IMR-90 (cell line): ENCODE data around the gene APP. TPM values are rescaled to one million over a fixed set of nuclear protein-coding genes. Genes with fewer than 3 reads are reported as not detected.

Source experiments
- ATAC-seq: fragments of 200-7000 bp; cut with Tn5 transposase; 2 replicates; pipeline ENCODE4 v1.9.1; 2020; ENCODE audit warnings: low read depth, mild to moderate bottlenecking, moderate library complexity
- BruUV-seq: library from RNA; stranded (reverse); fragments of 400-500 nt; replicated peaks from 2 replicates; lab custom pipeline; 2021; lab: Mats Ljungman, UMichigan
- CTCF ChIA-PET: fragments of 300-600 bp; formaldehyde crosslinking; extraction: SDS; loops from one replicate; lab custom pipeline; 2021; ENCODE audit warnings: antibody characterized with exemption; lab: Yijun Ruan, JAX
- POLR2A ChIA-PET: fragments of 300-600 bp; sonication (Branson Sonifier 250); formaldehyde crosslinking; loops from one replicate; lab custom pipeline; 2022; ENCODE audit warnings: antibody characterized with exemption; ENCODE audit not compliant: unreplicated experiment; lab: Charles Lee
- DNase-seq: peaks from one replicate; pipeline ENCODE4 v3.0.0; 2013
- H2AFZ ChIP-seq: replicated peaks from 2 replicates; pipeline ENCODE3; 2013; ENCODE audit warnings: low read length, mild to moderate bottlenecking; ENCODE audit not compliant: poor library complexity
- H2AK5ac ChIP-seq: 2 replicates; pipeline ENCODE4 v1.6.1; 2013; ENCODE audit warnings: low read depth, low read length, inconsistent platforms
- H2AK9ac ChIP-seq: replicated peaks from 2 replicates; pipeline ENCODE3; 2013; ENCODE audit warnings: mild to moderate bottlenecking, low read depth, low read length, moderate library complexity; ENCODE audit not compliant: poor library complexity
- H2BK120ac ChIP-seq: 2 replicates; pipeline ENCODE4 v1.6.1; 2013; ENCODE audit warnings: low read depth, low read length, inconsistent platforms
- H2BK15ac ChIP-seq: 3 replicates; pipeline ENCODE4 v1.6.1; 2013; ENCODE audit warnings: low read depth, low read length, inconsistent platforms
- H2BK20ac ChIP-seq: 2 replicates; pipeline ENCODE4 v1.6.1; 2013; ENCODE audit warnings: low read depth, mild to moderate bottlenecking, inconsistent platforms, low read length, moderate library complexity
- H2BK5ac ChIP-seq: 2 replicates; pipeline ENCODE4 v1.6.1; 2013; ENCODE audit warnings: mild to moderate bottlenecking, low read depth, low read length, inconsistent platforms; ENCODE audit not compliant: poor library complexity, severe bottlenecking
- H3K14ac ChIP-seq: replicated peaks from 2 replicates; pipeline ENCODE4 v1.6.1; 2013; ENCODE audit warnings: low read depth, low read length, inconsistent platforms
- H3K18ac ChIP-seq: 2 replicates; pipeline ENCODE4 v1.6.1; 2013; ENCODE audit warnings: low read depth, low read length, control low read depth
- H3K23ac ChIP-seq: 2 replicates; pipeline ENCODE4 v1.6.1; 2013; ENCODE audit warnings: low read depth, low read length, inconsistent platforms
- H3K27ac ChIP-seq: 2 replicates; pipeline ENCODE4 v1.5.1; 2013; ENCODE audit warnings: mild to moderate bottlenecking, control low read depth, low read length; ENCODE audit not compliant: insufficient read depth
- H3K27me3 ChIP-seq: 2 replicates; pipeline ENCODE4 v1.6.1; 2013; ENCODE audit warnings: low read length; ENCODE audit not compliant: control insufficient read depth, insufficient read depth
- H3K36me3 ChIP-seq: 2 replicates; pipeline ENCODE4 v1.6.1; 2013; ENCODE audit warnings: low read length, mixed read lengths; ENCODE audit not compliant: control insufficient read depth, insufficient read depth
- H3K4ac ChIP-seq: 2 replicates; pipeline ENCODE4 v1.6.1; 2013; ENCODE audit warnings: low read depth, low read length, inconsistent platforms
- H3K4me1 ChIP-seq: 2 replicates; pipeline ENCODE4 v1.6.1; 2013; ENCODE audit warnings: low read length, mixed read lengths; ENCODE audit not compliant: control insufficient read depth, insufficient read depth
- H3K4me2 ChIP-seq: 2 replicates; pipeline ENCODE4 v1.6.1; 2013; ENCODE audit warnings: low read depth, mild to moderate bottlenecking, control low read depth, low read length, moderate library complexity
- H3K4me3 ChIP-seq: 2 replicates; pipeline ENCODE4 v1.5.1; 2013; ENCODE audit warnings: low read depth, mild to moderate bottlenecking, control low read depth, low read length, moderate library complexity; ENCODE audit not compliant: insufficient read depth
- H3K56ac ChIP-seq: 2 replicates; pipeline ENCODE4 v1.6.1; 2013; ENCODE audit warnings: low read length, inconsistent platforms; ENCODE audit not compliant: insufficient read depth; ENCODE audit errors: extremely low read depth
- H3K79me1 ChIP-seq, 2 experiments: 2 replicates each; pipeline ENCODE4 v1.6.1; 2013; ENCODE audit warnings: low read length in 2 of 2, inconsistent platforms in 1 of 2, low read depth in 1 of 2
- H3K9ac ChIP-seq: 2 replicates; pipeline ENCODE4 v1.6.1; 2013; ENCODE audit warnings: low read depth, low read length, control low read depth
- H3K9me1 ChIP-seq: 2 replicates; pipeline ENCODE4 v1.6.1; 2013; ENCODE audit warnings: low read length, inconsistent platforms; ENCODE audit not compliant: insufficient read depth
- H3K9me3 ChIP-seq: 2 replicates; pipeline ENCODE4 v1.6.1; 2013; ENCODE audit warnings: low read length; ENCODE audit not compliant: control insufficient read depth, insufficient read depth
- H4K20me1 ChIP-seq: 2 replicates; pipeline ENCODE4 v1.6.1; 2013; ENCODE audit warnings: low read length, inconsistent platforms; ENCODE audit not compliant: insufficient read depth
- H4K5ac ChIP-seq: 2 replicates; pipeline ENCODE4 v1.6.1; 2013; ENCODE audit warnings: mild to moderate bottlenecking, low read depth, low read length, control low read depth
- H4K8ac ChIP-seq, 2 experiments: 2 replicates each; pipeline ENCODE4 v1.6.1; 2013; ENCODE audit warnings: low read depth in 2 of 2, low read length in 2 of 2, control low read depth in 1 of 2, inconsistent platforms in 1 of 2
- H4K91ac ChIP-seq: 2 replicates; pipeline ENCODE4 v1.6.1; 2013; ENCODE audit warnings: low read depth, low read length, inconsistent platforms; ENCODE audit not compliant: insufficient read depth
- CEBPB ChIP-seq: IDR thresholded peaks from 2 replicates; pipeline ENCODE4 v1.6.1; 2012; ENCODE audit warnings: low read depth, low read length, improper control_type of control experiment
- CHD1 ChIP-seq: IDR thresholded peaks from 2 replicates; pipeline ENCODE4 v1.6.1; 2012; ENCODE audit warnings: low read depth, low read length, improper control_type of control experiment
- FOS ChIP-seq: fragments of 150-350 bp; IDR thresholded peaks from 2 replicates; pipeline ENCODE4 v1.6.1; 2016; ENCODE audit warnings: low read depth, low read length
- MAFK ChIP-seq: IDR thresholded peaks from 2 replicates; pipeline ENCODE4 v1.6.1; 2012; ENCODE audit warnings: low read depth, low read length, improper control_type of control experiment
- MAZ ChIP-seq: IDR thresholded peaks from 2 replicates; pipeline ENCODE4 v1.6.1; 2012; ENCODE audit warnings: low read depth, mild to moderate bottlenecking, low read length, improper control_type of control experiment, moderate library complexity, borderline replicate concordance
- MXI1 ChIP-seq: IDR thresholded peaks from 2 replicates; pipeline ENCODE4 v1.6.1; 2012; ENCODE audit warnings: low read depth, mild to moderate bottlenecking, low read length, moderate library complexity, borderline replicate concordance
- NFE2L2 ChIP-seq: fragments of 150-350 bp; IDR thresholded peaks from 2 replicates; pipeline ENCODE4 v1.6.1; 2016; ENCODE audit warnings: low read depth, mild to moderate bottlenecking, low read length
- POLR2A ChIP-seq: IDR thresholded peaks from 2 replicates; pipeline ENCODE4 v1.6.1; 2012; ENCODE audit warnings: mild to moderate bottlenecking, low read depth, low read length
- RCOR1 ChIP-seq: IDR thresholded peaks from 2 replicates; pipeline ENCODE4 v1.6.1; 2012; ENCODE audit warnings: mild to moderate bottlenecking, low read length, improper control_type of control experiment; ENCODE audit not compliant: insufficient replicate concordance
- RFX5 ChIP-seq: IDR thresholded peaks from 2 replicates; pipeline ENCODE4 v1.8.0; 2012; ENCODE audit warnings: low read depth, mild to moderate bottlenecking, low read length, moderate library complexity
- SMC3 ChIP-seq: fragments of 150-350 bp; IDR thresholded peaks from 2 replicates; pipeline ENCODE4 v1.6.1; 2016; ENCODE audit warnings: low read depth, mild to moderate bottlenecking, antibody characterized with exemption, low read length, moderate library complexity
- WGBS, 2 experiments: methylation state at CpG; one replicate each; pipeline versions ENCODE4 v1.1.5 to v1.1.7; 2013; ENCODE audit warnings: missing lambda C conversion rate in 2 of 2; ENCODE audit not compliant: insufficient read length in 1 of 2; ENCODE audit errors: extremely low coverage in 2 of 2; 5-methylcytosine and 5-hydroxymethylcytosine counted together
- dilution Hi-C: fragments of 300-500 bp; cut with HindIII; formaldehyde crosslinking; loops from one replicate; pipeline ENCODE4 v1.14.3; 2018; ENCODE audit warnings: low sequenced_read_pairs; ENCODE audit not compliant: unreplicated experiment
- in situ Hi-C: fragments of 300-500 bp; cut with MboI; formaldehyde crosslinking; loops from 3 replicates; pipeline ENCODE4 v1.14.3; 2019; ENCODE audit warnings: low sequenced_read_pairs, inconsistent platforms, mixed read lengths
- intact Hi-C: fragments of 100-400 bp; cut with micrococcal nuclease; formaldehyde crosslinking; loops from 2 replicates; pipeline ENCODE4 v1.10.0; 2022
- polyA plus RNA-seq, 3 experiments: library from polyadenylated mRNA; depleted of rRNA; stranded (reverse); fragments of >200 nt; gene quantifications; 2 replicates each; pipeline ENCODE4 v1.2.3, GENCODE V29; 2012; ENCODE audit warnings: low replicate concordance in 1 of 3
- total RNA-seq: library from RNA; depleted of rRNA; stranded (reverse); fragments of >200 nt; gene quantifications from 2 replicates; pipeline ENCODE4 v1.2.3, GENCODE V29; 2012
- TF ChIP-seq, protein P1 (sequence below): conservative IDR thresholded peaks from 2 replicates; pipeline ENCODE4 v1.5.1; 2012; ENCODE audit warnings: mild to moderate bottlenecking, low read depth, low read length, improper control_type of control experiment
- TF ChIP-seq, protein P2 (sequence below): fragments of 150-350 bp; IDR thresholded peaks from 2 replicates; pipeline ENCODE4 v1.6.1; 2017; ENCODE audit warnings: mild to moderate bottlenecking, antibody characterized with exemption, low read length, low read depth
- TF ChIP-seq, protein P3 (sequence below): fragments of 150-350 bp; IDR thresholded peaks from 2 replicates; pipeline ENCODE4 v1.6.1; 2016; ENCODE audit warnings: low read depth, mild to moderate bottlenecking, low read length, moderate library complexity, borderline replicate concordance

APP gene
- total and polyA plus RNA-seq, 2 of the 4 experiments (the other 2 are of a cell fraction): 191 to 530 TPM

DNA sequence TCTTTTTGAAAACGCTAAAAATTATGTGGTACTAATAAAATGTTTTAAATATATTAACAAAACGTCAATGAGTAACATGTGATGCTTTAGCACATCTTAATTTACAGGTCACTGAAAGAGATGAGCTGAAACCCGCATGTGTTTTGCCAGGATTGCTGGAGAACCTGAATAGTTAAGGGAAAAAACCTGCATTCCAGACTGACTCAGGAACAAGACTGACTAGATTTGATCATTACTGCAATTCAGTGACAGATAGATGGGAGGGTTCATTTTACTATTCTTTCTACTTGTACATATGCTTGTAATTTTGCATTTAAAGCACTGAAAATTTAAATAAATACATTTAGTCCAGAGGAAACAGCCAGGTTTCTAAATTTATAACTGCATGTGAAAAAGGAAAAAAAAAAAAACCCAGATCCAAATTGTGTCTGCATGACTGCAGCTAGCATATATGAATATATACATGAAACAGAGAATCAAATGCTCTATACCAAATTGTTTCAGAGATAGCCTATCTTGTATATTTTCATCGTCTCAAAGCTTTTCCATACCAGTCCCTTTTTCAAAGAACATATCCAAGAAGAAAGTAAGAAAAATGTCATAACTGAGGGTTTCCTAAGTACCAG, 71.7 kb downstream of the APP start (continued):
- TF ChIP-seq NFE2L2: no peak

DNA sequence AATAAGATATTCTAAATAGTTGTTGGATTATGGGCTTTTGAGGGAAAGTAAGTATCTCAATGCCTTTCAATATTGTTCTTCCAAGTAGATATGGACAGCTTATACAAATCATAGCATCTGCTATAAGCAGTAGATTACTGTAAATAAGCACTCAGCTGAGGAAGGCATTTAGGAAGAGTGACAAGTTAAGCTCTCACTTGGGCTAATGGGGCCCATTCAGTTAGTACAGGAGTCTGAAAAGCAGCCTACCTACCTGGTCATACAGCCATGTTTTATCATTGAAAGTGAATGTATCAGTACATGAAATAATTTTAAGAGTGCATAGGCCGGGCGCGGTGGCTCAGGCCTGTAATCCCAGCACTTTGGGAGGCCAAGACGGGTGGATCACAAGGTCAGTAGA, 73.1 kb downstream of the APP start:
- dilution Hi-C loops: no loop called here
- no TSS peak for BruUV-seq
- Histone ChIP-seq H3K9me3 (no peaks in the 10 kb centered on the region), H2AFZ (no peak overlapping the region), H3K23ac (no peak overlapping the region), H3K9ac (no peak overlapping the region), H4K5ac (no peak overlapping the region), H2BK20ac (no peak overlapping the region), H2BK120ac (no peak overlapping the region), H3K27me3 (no peaks in the 10 kb centered on the region), H3K27ac (no peak overlapping the region), H3K36me3 (peaks cover 2% of the 10 kb centered on the region; the same call in 1 of the 2 replicates), H3K18ac (no peak overlapping the region), H4K91ac (no peak overlapping the region), H2AK9ac (no peak overlapping the region), H4K20me1 (peaks cover 19% of the 10 kb centered on the region; the same call in 1 of the 2 replicates), H2BK5ac (no peak overlapping the region), H2BK15ac (no peak overlapping the region), H3K4me1 (peaks cover 1% of the 10 kb centered on the region; the same call in 1 of the 2 replicates), H3K4ac (no peak overlapping the region), H2AK5ac (no peak overlapping the region), H3K14ac (no peak overlapping the region), H3K9me1 (0 out of 2 replicates have a peak, but pooled peaks cover 3% of the 10 kb centered on the region), H3K79me1 (peaks cover 15 to 57% of the 10 kb centered on the region in 2 experiments), H3K56ac (no peak overlapping the region), H3K4me3 (no peak overlapping the region), H4K8ac (no peak overlapping the region), H3K4me2 (no peak overlapping the region)
- intact Hi-C loops: no loop called here
- DNase-seq: no peak
- in situ Hi-C loops: no loop called here
- ChIA-PET POLR2A (no interaction called here), CTCF (no interaction called here)
- WGBS, 2 experiments: no CpG with 5 or more reads among the region's 4 CpGs
- no peak for ATAC-seq
- TF ChIP-seq MXI1 (no peak), CEBPB (no peak), MAFK (no peak), SMC3 (no peak), MAZ (no peak), RCOR1 (no peak), POLR2A (no peak), RFX5 (no peak), FOS (no peak), CHD1 (no peak), NFE2L2 (no peak)
- TF ChIP-seq, protein P1, sequence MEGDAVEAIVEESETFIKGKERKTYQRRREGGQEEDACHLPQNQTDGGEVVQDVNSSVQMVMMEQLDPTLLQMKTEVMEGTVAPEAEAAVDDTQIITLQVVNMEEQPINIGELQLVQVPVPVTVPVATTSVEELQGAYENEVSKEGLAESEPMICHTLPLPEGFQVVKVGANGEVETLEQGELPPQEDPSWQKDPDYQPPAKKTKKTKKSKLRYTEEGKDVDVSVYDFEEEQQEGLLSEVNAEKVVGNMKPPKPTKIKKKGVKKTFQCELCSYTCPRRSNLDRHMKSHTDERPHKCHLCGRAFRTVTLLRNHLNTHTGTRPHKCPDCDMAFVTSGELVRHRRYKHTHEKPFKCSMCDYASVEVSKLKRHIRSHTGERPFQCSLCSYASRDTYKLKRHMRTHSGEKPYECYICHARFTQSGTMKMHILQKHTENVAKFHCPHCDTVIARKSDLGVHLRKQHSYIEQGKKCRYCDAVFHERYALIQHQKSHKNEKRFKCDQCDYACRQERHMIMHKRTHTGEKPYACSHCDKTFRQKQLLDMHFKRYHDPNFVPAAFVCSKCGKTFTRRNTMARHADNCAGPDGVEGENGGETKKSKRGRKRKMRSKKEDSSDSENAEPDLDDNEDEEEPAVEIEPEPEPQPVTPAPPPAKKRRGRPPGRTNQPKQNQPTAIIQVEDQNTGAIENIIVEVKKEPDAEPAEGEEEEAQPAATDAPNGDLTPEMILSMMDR: no peak
- TF ChIP-seq, protein P2, sequence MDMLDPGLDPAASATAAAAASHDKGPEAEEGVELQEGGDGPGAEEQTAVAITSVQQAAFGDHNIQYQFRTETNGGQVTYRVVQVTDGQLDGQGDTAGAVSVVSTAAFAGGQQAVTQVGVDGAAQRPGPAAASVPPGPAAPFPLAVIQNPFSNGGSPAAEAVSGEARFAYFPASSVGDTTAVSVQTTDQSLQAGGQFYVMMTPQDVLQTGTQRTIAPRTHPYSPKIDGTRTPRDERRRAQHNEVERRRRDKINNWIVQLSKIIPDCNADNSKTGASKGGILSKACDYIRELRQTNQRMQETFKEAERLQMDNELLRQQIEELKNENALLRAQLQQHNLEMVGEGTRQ: no peak
- TF ChIP-seq, protein P3, sequence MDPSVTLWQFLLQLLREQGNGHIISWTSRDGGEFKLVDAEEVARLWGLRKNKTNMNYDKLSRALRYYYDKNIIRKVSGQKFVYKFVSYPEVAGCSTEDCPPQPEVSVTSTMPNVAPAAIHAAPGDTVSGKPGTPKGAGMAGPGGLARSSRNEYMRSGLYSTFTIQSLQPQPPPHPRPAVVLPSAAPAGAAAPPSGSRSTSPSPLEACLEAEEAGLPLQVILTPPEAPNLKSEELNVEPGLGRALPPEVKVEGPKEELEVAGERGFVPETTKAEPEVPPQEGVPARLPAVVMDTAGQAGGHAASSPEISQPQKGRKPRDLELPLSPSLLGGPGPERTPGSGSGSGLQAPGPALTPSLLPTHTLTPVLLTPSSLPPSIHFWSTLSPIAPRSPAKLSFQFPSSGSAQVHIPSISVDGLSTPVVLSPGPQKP: no peak
